HUES48 (cell line): ENCODE measurements around the gene KEAP1.
"Not testable (repeated sequence)": the region's sequence is repeated elsewhere in the genome, so short reads cannot be mapped to it uniquely, and the experiment has no call there.

Experiments used
- H3K27ac ChIP-seq: one replicate; pipeline ENCODE4 v1.7.0; 2013; ENCODE audit warnings: low read depth, low read length, inconsistent platforms
- H3K27me3 ChIP-seq: 2 replicates; pipeline ENCODE4 v1.6.1; 2013; ENCODE audit warnings: mild to moderate bottlenecking, low read length; ENCODE audit not compliant: control insufficient read depth, insufficient read depth
- H3K36me3 ChIP-seq: 2 replicates; pipeline ENCODE4 v1.6.1; 2013; ENCODE audit warnings: low read length; ENCODE audit not compliant: control insufficient read depth, insufficient read depth
- H3K4me1 ChIP-seq: 2 replicates; pipeline ENCODE4 v1.6.1; 2013; ENCODE audit warnings: mild to moderate bottlenecking, low read length; ENCODE audit not compliant: control insufficient read depth, insufficient read depth
- H3K4me3 ChIP-seq: 2 replicates; pipeline ENCODE4 v1.5.1; 2013; ENCODE audit warnings: mild to moderate bottlenecking, low read depth, low read length
- H3K9ac ChIP-seq: 2 replicates; pipeline ENCODE4 v1.6.1; 2013; ENCODE audit warnings: mild to moderate bottlenecking, low read depth, low read length, moderate library complexity
- H3K9me3 ChIP-seq: 2 replicates; pipeline ENCODE4 v1.6.1; 2013; ENCODE audit warnings: low read length; ENCODE audit not compliant: control insufficient read depth, insufficient read depth

The KEAP1 gene

DNA sequence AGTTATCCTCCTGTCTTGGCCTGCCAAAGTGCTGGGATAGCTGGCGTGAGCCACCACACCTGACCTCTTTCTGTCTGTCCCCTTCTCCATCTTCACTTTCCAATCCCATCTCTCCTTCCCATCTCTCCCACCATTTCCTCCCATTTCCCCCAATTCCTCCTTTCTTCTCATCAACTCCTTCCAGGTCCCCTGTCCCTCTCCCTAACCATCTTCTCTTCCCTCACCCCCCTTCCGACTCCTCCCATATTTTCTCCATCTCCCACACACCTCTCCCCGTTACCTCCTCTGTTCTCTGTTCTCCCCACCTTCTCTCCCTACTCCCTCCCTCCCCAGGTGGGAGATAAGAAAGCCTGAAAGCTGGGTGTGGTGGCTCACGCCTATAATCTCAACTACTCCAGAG lies 40.6 kb downstream of the KEAP1 start:
- no peaks in the 10 kb centered on the region for H3K9me3 ChIP-seq
- H3K4me3 ChIP-seq: no peak overlapping the region
- no peaks in the 10 kb centered on the region for H3K36me3 ChIP-seq

DNA sequence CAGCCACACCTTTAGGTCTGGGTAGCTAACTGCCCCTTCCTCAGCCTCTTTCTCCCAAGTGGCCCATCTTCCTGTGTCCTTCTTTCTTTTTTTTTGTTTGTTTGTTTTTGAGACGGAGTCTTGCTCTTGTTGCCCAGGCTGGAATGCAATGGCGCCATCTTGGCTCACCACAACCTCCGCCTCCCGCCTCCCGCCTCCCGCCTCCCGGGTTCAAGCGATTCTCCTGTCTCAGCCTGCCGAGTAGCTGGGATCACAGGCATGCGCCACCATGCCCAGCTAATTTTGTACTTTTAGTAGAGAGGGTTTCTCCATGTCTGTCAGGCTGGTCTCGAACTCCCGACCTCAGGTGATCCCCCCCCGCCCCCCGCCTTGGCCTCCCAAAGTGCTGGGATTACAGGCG lies 41.1 kb downstream of the KEAP1 start:
- H3K9me3 ChIP-seq, H3K4me1 ChIP-seq, H3K36me3 ChIP-seq, H3K27me3 ChIP-seq, H3K27ac ChIP-seq: not testable (repeated sequence)
- Histone ChIP-seq H3K9ac (peak overlapping the region; percentile 56; the same call in 1 of the 2 replicates), H3K4me3 (peak overlapping the region; percentile 84)

More for the DNA sequence above, 40.6 kb downstream of the KEAP1 start:
- Histone ChIP-seq H3K27me3 (peaks cover 3% of the 10 kb centered on the region; the same call in 1 of the 2 replicates), H3K27ac (no peak overlapping the region), H3K9ac (no peak overlapping the region), H3K4me1 (no peaks in the 10 kb centered on the region)

DNA sequence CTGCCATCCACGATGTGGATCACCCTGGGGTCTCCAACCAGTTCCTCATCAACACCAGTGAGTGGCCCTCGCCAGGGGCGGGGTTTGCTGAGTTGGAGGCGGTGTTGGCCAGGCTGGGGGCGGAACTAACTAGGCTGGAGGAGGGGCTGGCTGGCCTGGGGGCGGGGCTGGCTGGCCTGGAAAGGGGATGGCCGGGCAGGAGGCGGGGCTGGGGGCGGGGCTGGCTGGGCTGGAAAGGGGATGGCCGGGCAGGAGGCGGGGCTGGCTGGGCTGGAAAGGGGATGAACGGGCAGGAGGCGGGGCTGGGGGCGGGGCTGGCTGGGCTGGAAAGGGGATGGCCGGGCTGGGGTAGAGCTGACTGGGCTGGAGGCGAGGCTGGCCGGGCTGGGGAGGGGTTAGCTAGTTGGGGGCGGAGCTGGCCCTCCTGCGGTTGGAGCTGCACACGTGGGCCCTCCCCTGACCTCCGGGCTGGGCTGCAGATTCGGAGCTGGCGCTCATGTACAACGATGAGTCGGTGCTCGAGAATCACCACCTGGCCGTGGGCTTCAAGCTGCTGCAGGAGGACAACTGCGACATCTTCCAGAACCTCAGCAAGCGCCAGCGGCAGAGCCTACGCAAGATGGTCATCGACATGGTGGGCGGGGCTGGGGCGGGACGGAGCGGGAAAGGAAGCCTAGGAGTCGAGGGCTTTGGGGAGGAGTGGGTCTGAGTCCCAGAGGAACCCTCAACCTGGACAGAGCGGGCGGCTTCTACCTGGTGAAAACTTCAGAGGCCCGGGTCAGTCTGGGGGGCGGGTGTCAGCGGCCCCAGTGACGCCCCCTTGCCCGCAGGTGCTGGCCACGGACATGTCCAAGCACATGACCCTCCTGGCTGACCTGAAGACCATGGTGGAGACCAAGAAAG lies 41.9 kb downstream of the KEAP1 start:
- Histone ChIP-seq H3K4me1 (no peaks in the 10 kb centered on the region), H3K9me3 (no peaks in the 10 kb centered on the region), H3K27me3 (peaks cover 3% of the 10 kb centered on the region; the same call in 1 of the 2 replicates), H3K4me3 (peak overlapping the region; percentile 84), H3K9ac (peak overlapping the region; percentile 56; the same call in 1 of the 2 replicates), H3K36me3 (no peaks in the 10 kb centered on the region), H3K27ac (peak overlapping the region; percentile 51)

DNA sequence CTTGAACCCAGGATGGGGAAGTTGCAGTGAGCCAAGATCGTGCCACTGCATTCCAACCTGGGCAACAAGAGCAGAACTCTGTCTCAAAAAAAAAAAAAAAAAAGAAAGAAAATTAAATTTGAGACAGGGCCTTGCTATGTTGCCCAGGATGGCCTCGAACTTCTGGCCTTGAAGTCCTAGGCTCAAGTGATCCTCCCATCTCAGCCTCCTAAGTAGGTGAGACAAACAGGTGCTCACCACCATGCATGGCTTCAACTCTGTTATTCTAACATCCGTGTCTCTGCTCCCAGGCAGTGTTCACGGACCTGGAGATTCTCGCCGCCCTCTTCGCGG lies 42.5 kb downstream of the KEAP1 start:
- Histone ChIP-seq H3K27ac (no peak overlapping the region), H3K36me3 (no peaks in the 10 kb centered on the region), H3K9me3 (no peaks in the 10 kb centered on the region)

DNA sequence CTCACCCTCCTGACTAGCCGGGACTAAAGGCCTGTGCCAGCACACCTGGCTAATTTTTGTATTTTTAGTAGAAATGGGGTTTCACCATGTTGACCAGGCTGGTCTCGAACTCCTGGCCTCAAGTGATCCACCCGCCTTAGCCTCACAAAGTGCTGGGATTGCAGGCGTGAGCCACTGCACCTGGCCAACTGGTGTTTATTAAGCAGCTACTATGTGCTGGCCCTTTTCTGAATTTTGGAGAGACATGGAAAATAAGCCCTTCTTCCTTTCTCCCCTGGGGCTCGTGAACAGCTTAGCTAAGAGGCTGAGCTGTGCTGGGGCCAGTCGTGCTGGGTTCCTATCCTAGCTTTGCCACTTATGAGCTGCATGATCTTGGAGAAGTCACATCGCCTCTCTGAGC lies 44.4 kb downstream of the KEAP1 start:
- H3K4me3 ChIP-seq, H3K27me3 ChIP-seq, H3K4me1 ChIP-seq, H3K36me3 ChIP-seq, H3K9me3 ChIP-seq, H3K9ac ChIP-seq, H3K27ac ChIP-seq: not testable (repeated sequence)

More for the DNA sequence above, 42.5 kb downstream of the KEAP1 start:
- peaks cover 3% of the 10 kb centered on the region; the same call in 1 of the 2 replicates for H3K27me3 ChIP-seq
- no peak overlapping the region for H3K4me3 ChIP-seq
- no peak overlapping the region for H3K9ac ChIP-seq
- no peaks in the 10 kb centered on the region for H3K4me1 ChIP-seq

DNA sequence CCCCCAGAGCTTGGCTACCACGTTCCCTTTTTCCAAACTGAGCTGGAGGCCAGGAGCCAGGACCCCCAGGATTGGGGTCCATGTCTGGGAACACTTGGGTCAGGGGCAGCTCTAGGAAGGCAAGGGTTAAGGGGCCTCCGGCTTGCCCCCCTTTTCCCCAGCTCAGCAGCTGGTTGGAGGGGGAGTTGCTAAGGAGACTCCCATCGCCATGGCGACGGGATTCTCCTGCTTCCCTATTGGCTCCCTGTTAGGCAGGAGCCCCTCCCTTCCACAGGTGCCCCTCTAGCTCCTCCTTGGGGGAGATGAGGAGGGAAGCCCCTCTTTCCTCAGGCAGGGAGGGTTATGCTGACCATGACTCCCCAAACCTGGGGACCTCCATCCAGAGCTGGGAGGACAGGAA lies 48.9 kb downstream of the KEAP1 start:
- no peaks in the 10 kb centered on the region for H3K27me3 ChIP-seq
- H3K36me3 ChIP-seq: no peaks in the 10 kb centered on the region
- H3K9me3 ChIP-seq: no peaks in the 10 kb centered on the region
- H3K9ac ChIP-seq: no peak overlapping the region
- no peak overlapping the region for H3K27ac ChIP-seq
- H3K4me3 ChIP-seq: no peak overlapping the region
- no peaks in the 10 kb centered on the region; the same call in 1 of the 2 replicates for H3K4me1 ChIP-seq

DNA sequence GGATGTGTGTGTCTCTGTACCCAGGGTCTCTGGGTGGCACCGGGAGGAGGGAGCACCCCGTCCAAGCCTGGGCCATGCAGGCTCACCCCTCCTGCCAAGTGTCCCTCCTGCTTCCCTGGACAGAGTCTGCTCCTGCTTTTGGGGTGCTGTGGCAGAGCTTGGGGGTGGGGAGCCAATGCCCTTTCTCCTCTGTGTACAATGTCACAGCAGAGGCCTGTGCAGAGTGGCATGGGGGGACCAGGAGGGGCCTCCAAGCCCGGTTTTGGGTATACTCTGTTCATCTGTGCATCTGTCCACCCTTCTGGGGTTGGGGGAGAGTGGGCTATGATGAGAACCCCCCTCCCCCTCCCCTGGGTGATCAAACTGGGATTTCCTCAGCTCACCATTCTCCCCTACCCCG lies 49.3 kb downstream of the KEAP1 start:
- H3K27me3 ChIP-seq: no peaks in the 10 kb centered on the region
- no peak overlapping the region for H3K9ac ChIP-seq
- H3K4me1 ChIP-seq: no peaks in the 10 kb centered on the region; the same call in 1 of the 2 replicates
- H3K36me3 ChIP-seq: no peaks in the 10 kb centered on the region
- no peaks in the 10 kb centered on the region for H3K9me3 ChIP-seq
- H3K27ac ChIP-seq: no peak overlapping the region
- H3K4me3 ChIP-seq: no peak overlapping the region

DNA sequence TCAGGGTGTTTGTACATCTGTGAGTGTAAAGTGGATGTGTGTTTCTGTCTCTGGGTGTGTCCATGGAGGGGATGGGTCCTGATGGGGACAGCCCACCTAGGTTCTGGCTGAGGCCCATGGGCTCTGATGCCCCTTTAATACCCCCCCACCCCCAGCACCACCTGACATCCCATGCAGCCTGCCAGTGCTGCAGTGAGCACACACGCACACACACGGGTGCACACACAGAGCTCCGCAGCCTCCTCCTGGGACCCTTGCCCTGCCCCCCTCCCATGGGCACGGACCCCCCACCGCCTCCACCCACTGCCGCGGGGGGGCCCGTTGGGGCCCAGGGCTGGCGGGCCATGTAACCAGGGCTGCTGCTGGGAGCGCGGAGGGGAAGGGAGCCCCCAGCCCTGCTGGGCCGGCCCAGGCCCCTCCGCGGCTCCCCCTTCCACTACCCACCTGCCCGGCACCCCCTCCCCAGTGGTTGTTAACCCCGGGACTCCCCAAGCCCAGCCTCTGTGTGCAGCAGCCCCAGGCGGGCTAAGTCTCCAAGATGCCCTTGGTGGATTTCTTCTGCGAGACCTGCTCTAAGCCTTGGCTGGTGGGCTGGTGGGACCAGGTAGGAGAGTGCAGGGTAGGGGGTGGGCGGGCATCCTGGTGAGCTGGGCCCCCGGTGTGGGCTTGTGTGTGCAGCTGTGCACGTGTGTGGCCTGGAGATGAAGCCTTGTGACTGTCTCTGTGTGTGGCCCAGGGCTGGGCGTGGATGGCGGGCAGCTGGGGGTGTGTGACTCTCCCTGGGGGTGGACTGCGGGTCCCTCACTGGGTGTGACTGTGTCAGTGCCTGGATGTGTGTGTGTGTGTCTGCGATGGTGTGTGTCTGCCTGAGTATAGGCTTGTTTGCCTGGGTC lies 50.2 kb downstream of the KEAP1 start:
- Histone ChIP-seq H3K27ac (no peak overlapping the region), H3K27me3 (no peaks in the 10 kb centered on the region), H3K9ac (no peak overlapping the region), H3K9me3 (no peaks in the 10 kb centered on the region), H3K36me3 (no peaks in the 10 kb centered on the region), H3K4me1 (no peaks in the 10 kb centered on the region; the same call in 1 of the 2 replicates), H3K4me3 (no peak overlapping the region)

DNA sequence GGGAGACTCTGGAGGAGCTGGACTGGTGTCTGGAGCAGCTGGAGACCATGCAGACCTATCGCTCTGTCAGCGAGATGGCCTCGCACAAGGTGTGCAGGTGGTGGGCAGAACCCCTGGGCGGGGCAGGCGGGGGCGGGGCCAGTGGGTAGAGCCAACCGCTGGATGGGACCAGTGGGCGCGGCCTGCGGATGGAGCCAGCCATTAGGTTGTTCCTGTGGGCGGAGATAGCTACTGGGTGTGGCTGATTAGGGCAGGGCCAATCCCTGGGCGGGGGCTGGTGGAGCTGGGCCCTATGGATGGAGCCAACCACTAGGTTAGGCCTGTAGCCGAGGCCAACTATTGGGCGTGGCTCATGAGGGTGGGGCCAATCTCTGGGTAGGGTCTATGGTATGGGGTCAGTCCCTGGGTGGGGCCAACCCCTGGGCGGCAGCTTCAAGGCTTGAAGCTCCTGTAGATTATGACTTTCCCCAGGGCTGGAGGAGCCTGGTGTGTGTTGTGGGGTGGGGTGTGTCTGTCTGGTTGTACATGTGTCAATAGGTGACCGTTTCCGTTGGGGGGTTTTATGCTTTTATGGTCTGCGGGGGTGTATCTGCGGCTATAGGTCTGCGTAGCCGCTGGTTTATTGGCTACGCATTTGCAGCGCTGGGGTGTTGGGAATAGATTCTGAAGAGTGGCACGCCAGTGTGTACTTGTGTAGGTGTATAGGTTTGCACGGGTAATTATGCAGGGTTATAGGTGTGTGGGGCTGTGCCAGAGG lies 52.1 kb downstream of the KEAP1 start:
- Histone ChIP-seq H3K27ac (no peak overlapping the region), H3K27me3 (no peaks in the 10 kb centered on the region), H3K4me3 (no peak overlapping the region), H3K4me1 (no peaks in the 10 kb centered on the region; the same call in 1 of the 2 replicates), H3K9ac (no peak overlapping the region), H3K9me3 (no peaks in the 10 kb centered on the region), H3K36me3 (no peaks in the 10 kb centered on the region)

DNA sequence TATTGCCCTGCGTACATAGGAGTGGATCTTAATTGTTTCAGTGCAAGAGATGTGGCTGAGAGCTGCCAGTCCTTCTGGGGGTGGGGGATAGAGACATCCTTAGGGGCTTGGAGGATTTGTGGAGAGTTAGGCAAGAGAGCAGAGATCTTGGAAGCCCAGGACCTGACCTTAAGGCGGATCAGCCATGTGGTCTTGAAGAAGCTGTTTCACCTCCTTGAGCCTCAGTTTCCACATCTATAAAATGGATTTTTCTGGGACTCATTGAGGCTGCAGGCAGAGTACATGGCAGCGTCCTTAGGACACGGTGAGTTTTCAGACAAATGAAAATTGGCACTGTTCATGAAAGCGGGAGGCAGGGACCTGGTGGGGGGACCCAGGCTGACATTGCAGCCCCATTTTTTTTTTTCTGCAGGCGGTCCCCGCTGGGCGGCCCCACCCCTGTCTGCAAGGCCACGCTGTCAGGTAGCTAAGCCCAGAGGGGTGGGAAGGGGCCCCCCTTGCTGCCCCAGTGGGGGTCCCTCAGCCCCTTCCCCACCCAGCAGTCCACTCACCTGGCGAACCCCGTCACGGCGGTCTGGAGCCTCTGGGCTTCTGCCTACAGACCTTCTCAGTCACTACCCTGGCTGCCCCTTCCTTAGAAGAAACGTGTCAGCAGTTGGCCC lies 52.8 kb downstream of the KEAP1 start:
- no peak overlapping the region for H3K4me3 ChIP-seq
- no peaks in the 10 kb centered on the region for H3K27me3 ChIP-seq
- no peaks in the 10 kb centered on the region for H3K36me3 ChIP-seq
- H3K4me1 ChIP-seq: no peaks in the 10 kb centered on the region; the same call in 1 of the 2 replicates
- H3K9me3 ChIP-seq: no peaks in the 10 kb centered on the region
- no peak overlapping the region for H3K27ac ChIP-seq
- no peak overlapping the region for H3K9ac ChIP-seq
